SK-N-MC (cell line): ENCODE data around the gene MOB3C.
A peak's percentile ranks its signal among the peaks of the same experiment; 100 is the strongest.
"Not testable (repeated sequence)": the region's sequence is repeated elsewhere in the genome, so short reads cannot be mapped to it uniquely, and the experiment has no call there.

Experiments
- DNase-seq: peaks from one replicate; pipeline ENCODE4 v3.0.0-alpha.2; 2011; ENCODE audit warnings: low read depth, low spot score
- H3K27ac ChIP-seq: fragments of 200-600 bp; sonication (generic); 2 replicates; pipeline ENCODE4 v1.5.1; 2016; ENCODE audit warnings: mixed run types
- H3K36me3 ChIP-seq: fragments of 200-600 bp; sonication (generic); 2 replicates; pipeline ENCODE4 v1.6.1; 2017; ENCODE audit warnings: antibody characterized with exemption, low read length, mixed read lengths; ENCODE audit not compliant: insufficient read depth
- H3K4me3 ChIP-seq: fragments of 200-600 bp; sonication (generic); 2 replicates; pipeline ENCODE4 v1.5.1; 2016
- H3K9ac ChIP-seq: fragments of 200-600 bp; sonication (generic); 2 replicates; pipeline ENCODE4 v1.8.0; 2017; ENCODE audit warnings: mixed run types, mixed read lengths; ENCODE audit not compliant: insufficient read length
- H3K9me3 ChIP-seq: fragments of 200-600 bp; sonication (generic); 2 replicates; pipeline ENCODE4 v1.6.1; 2017; ENCODE audit warnings: low read depth, mild to moderate bottlenecking, antibody characterized with exemption, low read length, moderate library complexity, mixed read lengths
- EZH2 ChIP-seq: fragments of 200-600 bp; sonication (generic); IDR thresholded peaks from one replicate; pipeline ENCODE4 v1.6.1; 2017; ENCODE audit warnings: antibody characterized with exemption
- FOXP2 ChIP-seq: optimal IDR thresholded peaks from 2 replicates; pipeline ENCODE3; 2011; ENCODE audit warnings: mild to moderate bottlenecking, moderate library complexity; ENCODE audit not compliant: insufficient read depth; ENCODE audit errors: extremely low read length, control extremely low read depth
- POLR2AphosphoS5 ChIP-seq: IDR thresholded peaks from 2 replicates; pipeline ENCODE4 v1.6.1; 2012; ENCODE audit warnings: mild to moderate bottlenecking, low read depth, low read length, borderline replicate concordance

The MOB3C gene

DNA sequence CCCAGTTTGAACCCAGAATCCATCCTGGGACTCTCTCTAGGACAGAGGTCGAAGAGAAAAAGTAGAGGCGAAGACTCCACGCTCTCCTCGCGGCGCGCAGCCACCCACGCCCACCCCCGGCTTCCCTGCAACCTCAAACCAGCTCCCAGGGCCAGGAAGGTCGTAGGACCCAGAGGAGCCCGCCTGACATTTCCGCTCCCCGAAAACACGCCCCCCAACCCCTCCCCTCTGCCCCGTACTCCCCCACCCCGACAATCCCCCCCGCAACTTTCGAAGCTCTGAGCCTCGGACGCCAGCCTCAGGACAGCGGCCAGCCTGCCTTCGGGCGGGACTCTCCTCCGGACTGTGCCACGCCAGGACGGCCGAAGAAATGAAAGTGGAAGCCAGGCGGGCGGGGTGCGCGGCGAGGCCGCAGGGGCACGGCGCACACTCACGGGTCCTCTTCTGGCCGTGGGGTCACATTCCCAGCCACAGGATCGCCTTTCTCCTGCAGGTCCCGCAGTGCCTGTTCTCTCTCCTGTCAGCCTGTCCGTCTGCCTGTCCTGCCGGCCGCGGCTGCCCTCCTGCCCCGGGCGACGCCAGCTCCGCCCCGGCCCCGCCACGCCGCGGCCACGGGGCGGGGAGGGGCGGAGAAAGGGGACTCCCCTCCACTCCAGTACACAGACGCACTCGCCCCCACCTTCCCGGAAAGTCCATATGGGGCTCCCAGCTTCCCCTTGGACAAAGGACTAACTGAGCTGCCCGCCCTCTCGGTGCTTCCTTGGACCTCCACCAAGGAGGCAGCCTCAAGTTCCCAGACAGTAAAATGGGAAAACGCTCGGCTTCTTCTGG is at the start of gene MOB3C:
TSS of gene MOB3C (minus strand) at position 535 of the 831 bp plus-strand sequence. CDS start 3,490 bp downstream, outside the sequence.
- Histone ChIP-seq H3K36me3 (no peaks in the 10 kb centered on the region), H3K27ac (no peak within 1 kb of the TSS), H3K9ac (peak within 1 kb of the TSS; percentile 62), H3K4me3 (peak within 1 kb of the TSS; percentile 79), H3K9me3 (no peaks in the 10 kb centered on the region)
- no peak for DNase-seq
- TF ChIP-seq FOXP2 (no peak), POLR2AphosphoS5 (no peak), EZH2 (no peak)

DNA sequence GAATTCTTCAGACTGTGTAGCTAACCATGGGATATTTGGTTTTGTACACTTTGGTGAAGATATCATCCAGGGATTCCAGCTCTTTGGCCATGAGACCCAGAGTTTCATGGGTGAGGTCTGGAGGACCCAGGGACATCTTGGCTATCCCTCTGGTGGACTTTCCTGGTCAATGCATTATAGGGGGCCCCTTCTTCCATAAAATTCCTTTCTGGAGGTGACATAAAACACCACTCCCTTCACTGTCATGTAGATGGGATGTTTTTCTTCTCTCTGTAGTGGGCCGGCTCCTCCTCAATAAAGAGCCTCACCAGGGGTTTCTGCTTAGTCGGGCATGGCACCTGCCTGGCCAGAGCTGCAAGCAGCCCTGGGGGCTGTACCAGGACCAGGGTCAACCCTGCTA is 49.4 kb upstream of the MOB3C start:
- Histone ChIP-seq H3K9ac (no peak overlapping the region), H3K9me3 (no peaks in the 10 kb centered on the region), H3K4me3 (no peak overlapping the region), H3K27ac (no peak overlapping the region), H3K36me3 (peaks cover 22% of the 10 kb centered on the region)
- TF ChIP-seq EZH2 = no peak
- no peak for TF ChIP-seq POLR2AphosphoS5
- TF ChIP-seq FOXP2 = no peak
- DNase-seq = no peak

DNA sequence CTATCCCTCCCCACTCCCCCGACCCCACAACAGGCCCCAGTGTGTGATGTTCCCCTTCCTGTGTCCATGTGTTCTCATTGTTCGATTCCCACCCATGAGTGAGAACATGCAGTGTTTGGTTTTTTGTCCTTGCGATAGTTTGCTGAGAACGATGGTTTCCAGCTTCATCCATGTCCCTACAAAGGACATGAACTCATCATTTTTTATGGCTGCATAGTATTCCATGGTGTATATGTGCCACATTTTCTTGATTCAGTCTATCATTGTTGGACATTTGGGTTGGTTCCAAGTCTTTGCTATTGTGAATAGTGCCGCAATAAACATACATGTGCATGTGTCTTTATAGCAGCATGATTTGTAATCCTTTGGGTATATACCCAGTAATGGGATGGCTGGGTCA is 46.3 kb upstream of the MOB3C start:
- H3K9ac ChIP-seq, DNase-seq, H3K9me3 ChIP-seq, H3K27ac ChIP-seq, H3K4me3 ChIP-seq: not testable (repeated sequence)
- H3K36me3 ChIP-seq = peaks cover 29% of the 10 kb centered on the region

DNA sequence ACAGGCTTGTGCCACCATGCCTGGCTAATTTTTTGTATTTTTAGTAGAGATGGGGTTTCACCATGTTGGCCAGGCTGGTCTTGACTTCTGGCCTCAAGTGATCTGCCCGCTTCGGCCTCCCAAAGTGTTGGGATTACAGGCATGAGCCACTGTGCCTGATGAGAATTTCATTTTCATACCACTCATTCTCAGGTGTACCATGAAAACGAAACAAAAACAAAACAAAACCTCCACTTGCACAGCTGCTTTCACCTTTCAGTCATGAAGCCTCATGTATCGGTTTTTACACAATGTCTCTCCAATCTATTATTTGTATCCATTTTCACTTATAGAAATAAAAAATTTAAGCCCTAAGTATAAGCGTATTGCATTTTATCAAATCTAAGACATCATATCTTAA is 43.5 kb upstream of the MOB3C start:
- H3K36me3 ChIP-seq = peaks cover 50% of the 10 kb centered on the region
- H3K9me3 ChIP-seq, DNase-seq, H3K27ac ChIP-seq, H3K4me3 ChIP-seq, H3K9ac ChIP-seq: not testable (repeated sequence)

DNA sequence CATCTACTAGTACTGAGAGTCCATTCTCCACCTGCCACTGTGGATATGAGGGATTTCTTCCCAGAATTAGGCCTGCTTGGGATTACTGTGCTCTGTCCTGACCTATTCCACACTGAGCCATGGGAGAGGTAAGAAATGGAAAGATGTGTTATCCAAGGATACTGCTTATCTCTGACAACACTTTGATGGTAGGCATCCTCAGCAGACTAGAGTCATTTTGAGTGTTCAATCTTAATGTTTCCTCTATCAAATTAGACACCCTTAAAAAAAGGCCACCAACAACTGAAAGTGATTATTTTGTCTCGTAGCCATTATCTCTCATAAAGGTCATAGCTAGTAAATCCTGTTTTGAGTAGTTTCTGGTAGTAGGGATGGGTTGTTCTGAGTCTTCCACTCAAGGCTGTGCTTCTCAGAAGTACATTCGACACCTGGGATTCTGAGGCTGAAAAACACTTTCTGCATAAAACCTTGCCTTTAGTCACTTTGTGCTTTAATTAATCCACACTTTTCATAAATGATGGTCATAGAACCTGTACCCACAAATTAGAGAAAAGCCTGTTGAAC is 42.8 kb upstream of the MOB3C start:
- H3K4me3 ChIP-seq = no peak overlapping the region
- H3K36me3 ChIP-seq = peaks cover 48% of the 10 kb centered on the region
- H3K9ac ChIP-seq = no peak overlapping the region
- H3K9me3 ChIP-seq = no peaks in the 10 kb centered on the region
- TF ChIP-seq EZH2 (no peak), POLR2AphosphoS5 (no peak), FOXP2 (no peak)
- no peak overlapping the region for H3K27ac ChIP-seq
- no peak for DNase-seq

DNA sequence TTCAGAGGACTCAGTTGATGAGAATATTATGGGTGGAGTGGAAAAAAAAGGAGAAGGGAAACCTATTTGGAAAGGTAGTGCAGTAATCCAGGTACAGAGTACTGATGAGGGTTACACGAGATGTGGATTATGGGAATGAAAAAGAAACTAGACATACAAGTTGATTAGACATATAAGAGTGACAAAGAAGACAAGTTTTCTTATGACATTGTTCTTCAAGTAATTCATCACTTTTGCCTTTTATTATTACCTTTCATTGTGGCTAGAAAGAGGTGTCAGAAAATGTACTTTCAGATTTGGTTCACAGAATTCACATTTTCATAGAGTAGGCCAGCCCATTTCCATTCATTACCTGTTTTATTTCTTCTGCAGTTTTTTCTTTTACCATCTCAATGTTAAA is 41.2 kb upstream of the MOB3C start:
- Histone ChIP-seq H3K9ac (no peak overlapping the region), H3K4me3 (no peak overlapping the region), H3K9me3 (no peaks in the 10 kb centered on the region), H3K27ac (no peak overlapping the region), H3K36me3 (peaks cover 40% of the 10 kb centered on the region)
- DNase-seq = no peak
- TF ChIP-seq POLR2AphosphoS5 (no peak), FOXP2 (no peak), EZH2 (no peak)

DNA sequence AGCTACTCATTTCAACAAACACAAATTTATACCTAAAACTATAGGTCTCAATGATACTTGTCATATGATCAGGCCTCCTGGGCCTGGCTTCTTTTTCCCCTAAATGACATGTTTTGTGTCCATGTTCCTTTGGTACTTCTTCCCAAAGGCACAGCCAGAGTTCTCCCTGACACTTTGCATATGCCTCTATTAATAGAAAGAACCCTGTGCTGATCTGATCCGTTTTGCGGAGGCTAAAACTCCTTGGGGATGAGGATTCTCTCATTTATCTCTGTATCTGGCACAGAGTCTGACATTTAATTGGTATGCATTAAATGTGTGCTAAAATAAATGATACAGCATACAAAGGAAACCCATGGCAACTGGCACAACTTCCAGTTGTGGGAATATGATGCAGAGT is 40.0 kb upstream of the MOB3C start:
- Histone ChIP-seq H3K27ac (no peak overlapping the region), H3K9me3 (no peaks in the 10 kb centered on the region), H3K4me3 (no peak overlapping the region), H3K36me3 (peaks cover 46% of the 10 kb centered on the region), H3K9ac (no peak overlapping the region)
- DNase-seq = no peak
- TF ChIP-seq EZH2 (no peak), POLR2AphosphoS5 (no peak), FOXP2 (no peak)

DNA sequence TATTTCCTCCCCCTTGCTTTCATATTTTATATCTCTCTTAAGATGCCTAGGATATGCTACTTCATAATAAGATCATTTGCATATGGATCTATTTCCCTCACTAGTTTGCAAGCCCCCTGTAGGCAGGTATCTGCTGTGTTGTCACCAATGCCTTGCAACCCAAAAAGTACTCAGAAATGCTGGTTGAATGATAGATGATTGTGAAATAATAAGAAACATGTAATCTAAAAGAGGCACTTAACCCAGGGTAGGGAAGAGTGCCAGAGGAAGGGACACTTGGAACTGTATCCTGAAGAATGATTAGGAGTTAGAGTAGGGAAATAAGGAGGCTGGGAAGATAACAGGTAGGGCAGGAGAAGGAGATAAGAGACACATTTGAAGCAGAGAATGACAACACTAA is 39.2 kb upstream of the MOB3C start:
- Histone ChIP-seq H3K4me3 (no peak overlapping the region), H3K36me3 (peaks cover 46% of the 10 kb centered on the region), H3K27ac (no peak overlapping the region), H3K9me3 (no peaks in the 10 kb centered on the region), H3K9ac (no peak overlapping the region)
- TF ChIP-seq EZH2 (no peak), FOXP2 (no peak), POLR2AphosphoS5 (no peak)
- DNase-seq = no peak

DNA sequence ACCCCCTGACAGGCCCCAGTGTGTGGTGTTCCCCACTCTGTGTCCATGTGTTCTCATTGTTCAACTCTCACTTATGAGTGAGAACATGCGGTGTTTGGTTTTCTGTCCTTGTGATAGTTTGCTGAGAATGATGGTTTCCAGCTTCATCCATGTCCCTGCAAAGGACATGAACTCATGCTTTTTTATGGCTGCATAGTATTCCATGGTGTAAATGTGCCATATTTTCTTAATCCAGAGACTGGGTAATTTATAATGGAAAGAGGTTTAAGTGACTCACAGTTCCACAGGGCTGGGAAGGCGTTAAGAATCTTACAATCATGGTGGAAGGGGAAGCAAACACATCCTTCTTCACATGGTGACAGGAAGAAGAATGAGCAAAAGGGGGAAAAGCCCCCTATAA is 38.1 kb upstream of the MOB3C start:
- H3K9me3 ChIP-seq, H3K27ac ChIP-seq, H3K9ac ChIP-seq, DNase-seq, H3K4me3 ChIP-seq: not testable (repeated sequence)
- peaks cover 57% of the 10 kb centered on the region for H3K36me3 ChIP-seq
